ENCODE measurements around the gene LRP1B.

The LRP1B gene

GRCh38 chr2:140873915-140874531 is 1256.8 kb downstream of the LRP1B start:
- no peaks in the 10 kb centered on the region for H3K79me2 ChIP-seq (ENCODE audit: control insufficient read depth, low read length)
- H3K9me2 ChIP-seq (replicated peaks; ENCODE audit: control insufficient read depth, low read length), result no peaks in the 10 kb centered on the region
- no peaks in the 10 kb centered on the region for H3K36me3 ChIP-seq (ENCODE audit: control insufficient read depth, low read length)
- no peaks in the 10 kb centered on the region for H4K20me1 ChIP-seq (ENCODE audit: control insufficient read depth, insufficient read depth, low read depth, low read length)
- TF ChIP-seq EZH2phosphoT487 (IDR thresholded peaks at IDR 0.05; ENCODE audit: borderline replicate concordance, low read length), result no peak
- no peak for TF ChIP-seq CTCF (IDR thresholded peaks at IDR 0.05; ENCODE audit: low read depth, low read length, poor library complexity, severe bottlenecking)
- no peak overlapping the region for H3K27ac ChIP-seq (ENCODE audit: low read depth, low read length)
- H3K4me3 ChIP-seq (ENCODE audit: low read length), result no peak overlapping the region
- H3K27me3 ChIP-seq (ENCODE audit: control insufficient read depth, low read length), result no peaks in the 10 kb centered on the region
- H3F3A ChIP-seq (ENCODE audit: control insufficient read depth, insufficient read depth), result no peaks in the 10 kb centered on the region
- no peaks in the 10 kb centered on the region for H3K4me1 ChIP-seq (ENCODE audit: control insufficient read depth, low read length)
- peaks cover 6% of the 10 kb centered on the region; the same call in 1 of the 2 replicates for H3K9me3 ChIP-seq (ENCODE audit: control insufficient read depth, insufficient read depth, low read length)
- no peak overlapping the region for H3K4me2 ChIP-seq (ENCODE audit: low read length)

GRCh38 chr2:140869925-140870324 is 1260.9 kb downstream of the LRP1B start:
- Histone ChIP-seq H3K4me3 (ENCODE audit: low read length) (no peak overlapping the region), H3K27ac (ENCODE audit: low read depth, low read length) (no peak overlapping the region), H3K4me1 (ENCODE audit: control insufficient read depth, low read length) (no peaks in the 10 kb centered on the region), H3K4me2 (ENCODE audit: low read length) (no peak overlapping the region), H4K20me1 (ENCODE audit: control insufficient read depth, insufficient read depth, low read depth, low read length) (no peaks in the 10 kb centered on the region), H3K27me3 (ENCODE audit: control insufficient read depth, low read length) (no peaks in the 10 kb centered on the region), H3K36me3 (ENCODE audit: control insufficient read depth, low read length) (no peaks in the 10 kb centered on the region), H3F3A (ENCODE audit: control insufficient read depth, insufficient read depth) (no peaks in the 10 kb centered on the region), H3K9me3 (ENCODE audit: control insufficient read depth, insufficient read depth, low read length) (peaks cover under 1% of the 10 kb centered on the region; the same call in 1 of the 2 replicates), H3K9me2 (replicated peaks; ENCODE audit: control insufficient read depth, low read length) (no peaks in the 10 kb centered on the region), H3K79me2 (ENCODE audit: control insufficient read depth, low read length) (no peaks in the 10 kb centered on the region)
- TF ChIP-seq CTCF (IDR thresholded peaks at IDR 0.05; ENCODE audit: low read depth, low read length, poor library complexity, severe bottlenecking), result no peak
- TF ChIP-seq EZH2phosphoT487 (IDR thresholded peaks at IDR 0.05; ENCODE audit: borderline replicate concordance, low read length), result no peak

- no peak overlapping the region for H3K4me2 ChIP-seq (ENCODE audit: low read length)
- no peaks in the 10 kb centered on the region for H3K9me2 ChIP-seq (replicated peaks; ENCODE audit: control insufficient read depth, low read length)
- H3K27me3 ChIP-seq (ENCODE audit: control insufficient read depth, low read length), result no peaks in the 10 kb centered on the region
- H3K79me2 ChIP-seq (ENCODE audit: control insufficient read depth, low read length), result no peaks in the 10 kb centered on the region
- H3K4me1 ChIP-seq (ENCODE audit: control insufficient read depth, low read length), result no peaks in the 10 kb centered on the region
- H3F3A ChIP-seq (ENCODE audit: control insufficient read depth, insufficient read depth), result no peaks in the 10 kb centered on the region
- H3K4me3 ChIP-seq (ENCODE audit: low read length), result no peak overlapping the region
- no peaks in the 10 kb centered on the region for H3K9me3 ChIP-seq (ENCODE audit: control insufficient read depth, insufficient read depth, low read length)
- H3K27ac ChIP-seq (ENCODE audit: low read depth, low read length), result no peak overlapping the region
- TF ChIP-seq CTCF (IDR thresholded peaks at IDR 0.05; ENCODE audit: low read depth, low read length, poor library complexity, severe bottlenecking), result no peak
- TF ChIP-seq EZH2phosphoT487 (IDR thresholded peaks at IDR 0.05; ENCODE audit: borderline replicate concordance, low read length), result no peak
- H4K20me1 ChIP-seq (ENCODE audit: control insufficient read depth, insufficient read depth, low read depth, low read length), result no peaks in the 10 kb centered on the region
- H3K36me3 ChIP-seq (ENCODE audit: control insufficient read depth, low read length), result no peaks in the 10 kb centered on the region
Observed at GRCh38 chr2:140869107-140869506, 1261.7 kb downstream of the LRP1B start.
